Nephron progenitor cell (in vitro differentiated cells): ENCODE measurements around the gene PTBP1.
A peak's percentile ranks its signal among the peaks of the same experiment; 100 is the strongest.

Experiments
- DNase-seq: peaks from one replicate; pipeline ENCODE4 v3.0.0; 2021
- H3K27ac Mint-ChIP-seq: 2 replicates; pipeline ENCODE4 v1.8.0; 2021; ENCODE audit warnings: mild to moderate bottlenecking, moderate library complexity, mixed read lengths
- H3K27me3 Mint-ChIP-seq: 2 replicates; pipeline ENCODE4 v1.8.0; 2021; ENCODE audit warnings: mild to moderate bottlenecking, low read depth, mixed read lengths; ENCODE audit not compliant: poor library complexity
- H3K36me3 Mint-ChIP-seq: 2 replicates; pipeline ENCODE4 v1.8.0; 2021; ENCODE audit warnings: low read depth, mixed read lengths
- H3K4me1 Mint-ChIP-seq: 2 replicates; pipeline ENCODE4 v1.8.0; 2021; ENCODE audit warnings: mixed read lengths
- H3K4me3 Mint-ChIP-seq: 2 replicates; pipeline ENCODE4 v1.8.0; 2021; ENCODE audit warnings: mild to moderate bottlenecking, moderate library complexity, mixed read lengths
- H3K9me3 Mint-ChIP-seq: 2 replicates; pipeline ENCODE4 v1.8.0; 2021; ENCODE audit warnings: mild to moderate bottlenecking, moderate library complexity, mixed read lengths
- CTCF ChIP-seq: fragments of 200-600 bp; sonication (generic); IDR thresholded peaks from 2 replicates; pipeline ENCODE4 v1.5.0; 2021; ENCODE audit warnings: antibody characterized with exemption

PTBP1 gene

GRCh38 chr19:821231-821824 is 24.1 kb downstream of the PTBP1 start:
- H3K27me3 Mint-ChIP-seq = peaks cover 11% of the 10 kb centered on the region
- H3K4me3 Mint-ChIP-seq = peak overlapping the region; percentile 80
- DNase-seq = peak; percentile 67
- no peak overlapping the region for H3K27ac Mint-ChIP-seq
- no peaks in the 10 kb centered on the region for H3K9me3 Mint-ChIP-seq
- no peak for TF ChIP-seq CTCF
- H3K4me1 Mint-ChIP-seq = peaks cover 27% of the 10 kb centered on the region
- peaks cover 16% of the 10 kb centered on the region for H3K36me3 Mint-ChIP-seq

- H3K9me3 Mint-ChIP-seq = no peaks in the 10 kb centered on the region
- no peak for TF ChIP-seq CTCF
- H3K36me3 Mint-ChIP-seq = peaks cover 10% of the 10 kb centered on the region
- peak; percentile 72 for DNase-seq
- peaks cover 11% of the 10 kb centered on the region for H3K27me3 Mint-ChIP-seq
- no peak within 1 kb of the TSS for H3K27ac Mint-ChIP-seq
- peak within 1 kb of the TSS; percentile 80 for H3K4me3 Mint-ChIP-seq
- H3K4me1 Mint-ChIP-seq = peaks cover 23% of the 10 kb centered on the region
These were observed 24.7 kb downstream of the PTBP1 start, which contains the start of gene PLPPR3 for GRCh38 chr19:821825-822503. TSS of gene PLPPR3 (minus strand) at chr19:821955. CDS start at chr19:821559, 396 bp downstream.

- no peaks in the 10 kb centered on the region for H3K36me3 Mint-ChIP-seq
- peak overlapping the region; percentile 66 for H3K4me3 Mint-ChIP-seq
- H3K27me3 Mint-ChIP-seq = peaks cover 11% of the 10 kb centered on the region
These were observed 26.4 kb downstream of the PTBP1 start for GRCh38 chr19:823565-824121.

GRCh38 chr19:824885-825284 is 27.6 kb downstream of the PTBP1 start:
- no peak for DNase-seq
- Mint-ChIP-seq H3K9me3 (no peaks in the 10 kb centered on the region), H3K4me3 (no peak overlapping the region), H3K4me1 (peaks cover 17% of the 10 kb centered on the region), H3K27me3 (peaks cover 11% of the 10 kb centered on the region), H3K27ac (no peak overlapping the region), H3K36me3 (no peaks in the 10 kb centered on the region)
- no peak for TF ChIP-seq CTCF

More at GRCh38 chr19:823565-824121, 26.4 kb downstream of the PTBP1 start:
- no peaks in the 10 kb centered on the region for H3K9me3 Mint-ChIP-seq
- H3K27ac Mint-ChIP-seq = peak overlapping the region; percentile 66
- TF ChIP-seq CTCF = no peak
- DNase-seq = peak; percentile 49
- peaks cover 23% of the 10 kb centered on the region for H3K4me1 Mint-ChIP-seq

- Mint-ChIP-seq H3K4me3 (no peak overlapping the region), H3K9me3 (no peaks in the 10 kb centered on the region), H3K27me3 (peaks cover 6% of the 10 kb centered on the region), H3K36me3 (no peaks in the 10 kb centered on the region), H3K27ac (no peak overlapping the region), H3K4me1 (peaks cover 15% of the 10 kb centered on the region)
- TF ChIP-seq CTCF = no peak
- DNase-seq = no peak
These were observed 28.8 kb downstream of the PTBP1 start for GRCh38 chr19:825897-826644.
